BJ (cell line): ENCODE results near the gene GEMIN4. TPM values are rescaled to one million over a fixed set of nuclear protein-coding genes. Genes with fewer than 3 reads are reported as not detected.
"Not testable (repeated sequence)": the region's sequence is repeated elsewhere in the genome, so short reads cannot be mapped to it uniquely, and the experiment has no call there.

Source experiments
- CTCF ChIA-PET: fragments of 350-600 bp; formaldehyde crosslinking; extraction: SDS; loops from one replicate; lab custom pipeline; 2021; ENCODE audit warnings: antibody characterized with exemption, inconsistent platforms; lab: Yijun Ruan, JAX
- POLR2A ChIA-PET: fragments of 300-600 bp; sonication (Branson Sonifier 250); formaldehyde crosslinking; extraction: SDS; loops from one replicate; lab custom pipeline; 2021; ENCODE audit warnings: antibody characterized with exemption; lab: Charles Lee
- DNase-seq: peaks from one replicate; pipeline ENCODE4 v3.0.0-alpha.2; 2011; ENCODE audit warnings: low read depth
- H3K27me3 ChIP-seq: 2 replicates; pipeline ENCODE4 v1.6.0; 2011; ENCODE audit warnings: low read length; ENCODE audit not compliant: control insufficient read depth, insufficient read depth
- H3K36me3 ChIP-seq: 2 replicates; pipeline ENCODE4 v1.5.1; 2011; ENCODE audit warnings: low read length; ENCODE audit not compliant: control insufficient read depth, insufficient read depth
- H3K4me3 ChIP-seq: 2 replicates; pipeline ENCODE4 v1.5.1; 2011; ENCODE audit warnings: low read depth, mild to moderate bottlenecking, control low read depth, low read length
- CTCF ChIP-seq: IDR thresholded peaks from 2 replicates; pipeline ENCODE4 v1.5.1; 2011; ENCODE audit warnings: low read depth, mild to moderate bottlenecking, control low read depth, inconsistent platforms, low read length, moderate library complexity; ENCODE audit not compliant: insufficient read depth
- polyA plus RNA-seq: library from polyadenylated mRNA; depleted of rRNA; stranded (reverse); fragments of >200 nt; gene quantifications from 2 replicates; pipeline ENCODE4 v1.2.3, GENCODE V29; 2011

Gene GEMIN4
- polyA plus RNA-seq, 1 experiment = 15.7 TPM

- no peak for TF ChIP-seq CTCF
- H3K36me3 ChIP-seq = peaks cover 12% of the 10 kb centered on the region
- ChIA-PET CTCF (interaction anchor here (0.6 to 4.0 kb wide), 5 partner anchors 14 to 366 kb away, joined by 3 to 21 read pairs (median 4); no protein-coding TSS in a partner anchor), POLR2A (no interaction called here)
- DNase-seq = no peak
- peak overlapping the region; percentile 69 for H3K4me3 ChIP-seq
- H3K27me3 ChIP-seq = no peaks in the 10 kb centered on the region
Measured at GRCh38 chr17:751269-752001, 629 bp downstream of the GEMIN4 start.

GRCh38 chr17:750431-751037 lies 1.5 kb downstream of the GEMIN4 start:
- H3K36me3 ChIP-seq = peaks cover 19% of the 10 kb centered on the region
- ChIA-PET CTCF (interaction anchor here (0.6 to 4.0 kb wide), 6 partner anchors 13 to 365 kb away, joined by 3 to 21 read pairs (median 4); no protein-coding TSS in a partner anchor), POLR2A (no interaction called here)
- H3K4me3 ChIP-seq = no peak overlapping the region
- H3K27me3 ChIP-seq = no peaks in the 10 kb centered on the region
- TF ChIP-seq CTCF = no peak
- no peak for DNase-seq

- POLR2A ChIA-PET, H3K27me3 ChIP-seq, H3K4me3 ChIP-seq, DNase-seq: not testable (repeated sequence)
- CTCF ChIA-PET = interaction anchor here (4.0 kb wide), 1 partner anchor 12 kb away, joined by 21 read pairs; no protein-coding TSS in a partner anchor
- H3K36me3 ChIP-seq = peaks cover 26% of the 10 kb centered on the region
Measured at GRCh38 chr17:749359-749758, 2.7 kb downstream of the GEMIN4 start.

GRCh38 chr17:748604-749003 lies 3.5 kb downstream of the GEMIN4 start:
- CTCF ChIA-PET = interaction anchor here (0.8 to 1.0 kb wide), 2 partner anchors 12 to 228 kb away, joined by 3 read pairs; no protein-coding TSS in a partner anchor
- H3K4me3 ChIP-seq, POLR2A ChIA-PET, DNase-seq, H3K27me3 ChIP-seq: not testable (repeated sequence)
- H3K36me3 ChIP-seq = peaks cover 28% of the 10 kb centered on the region

GRCh38 chr17:746783-747629 lies 5.1 kb downstream of the GEMIN4 start:
- Histone ChIP-seq H3K4me3 (no peak overlapping the region), H3K36me3 (peaks cover 28% of the 10 kb centered on the region), H3K27me3 (no peaks in the 10 kb centered on the region)
- ChIA-PET POLR2A (no interaction called here), CTCF (no interaction called here)
- DNase-seq = no peak
- no peak for TF ChIP-seq CTCF
